Heart right ventricle (tissue), 16 donors: ENCODE results near the gene HKDC1. TPM values are rescaled to one million over a fixed set of nuclear protein-coding genes. Genes with fewer than 3 reads are reported as not detected.

Experiments used
- ATAC-seq, 8 donors: fragments of 200-7000 bp; cut with Tn5 transposase; one replicate each; pipeline ENCODE4 v1.9.1; 2020; ENCODE audit warnings: mild to moderate bottlenecking in 8 of 8, moderate library complexity in 8 of 8, moderate number of reproducible peaks in 1 of 8
- DNase-seq, 2 donors: peaks; one replicate each; pipeline ENCODE4 v3.0.0-alpha.2; 2020
- H3K27ac ChIP-seq, 10 donors: fragments of 200-600 bp; sonication (generic) in 2 of 10; one replicate each; pipeline versions ENCODE4 v1.5.0 to v1.8.0; 2020 to 2022; ENCODE audit warnings: mild to moderate bottlenecking in 3 of 10
- H3K27me3 ChIP-seq, 7 donors: fragments of 200-600 bp; one replicate each; pipeline ENCODE4 v1.8.0; 2021 to 2022; ENCODE audit warnings: mild to moderate bottlenecking in 2 of 7
- H3K36me3 ChIP-seq, 9 donors: fragments of 200-600 bp; sonication (generic) in 1 of 9; one replicate each; pipeline versions ENCODE4 v1.5.0 to v1.8.0; 2020 to 2022; ENCODE audit warnings: mild to moderate bottlenecking in 2 of 9
- H3K4me1 ChIP-seq, 9 donors: fragments of 200-600 bp; sonication (generic) in 1 of 9; one replicate each; pipeline versions ENCODE4 v1.5.0 to v1.8.0; 2020 to 2022; ENCODE audit warnings: mild to moderate bottlenecking in 4 of 9
- H3K4me3 ChIP-seq, 10 donors: fragments of 200-600 bp; sonication (generic) in 2 of 10; one replicate each; pipeline versions ENCODE4 v1.5.0 to v1.8.0; 2020 to 2022; ENCODE audit warnings: mild to moderate bottlenecking in 7 of 10, moderate library complexity in 2 of 10
- H3K9me3 ChIP-seq, 11 donors: fragments of 200-600 bp in 10 of 11; sonication (generic) in 2 of 11; one replicate each; pipeline versions ENCODE4 v1.5.0 to v1.8.0; 2013 to 2022; ENCODE audit warnings: mild to moderate bottlenecking in 2 of 11, control low read depth in 1 of 11, moderate library complexity in 1 of 11
- WGBS, 2 donors: extraction: QIAGEN DNeasy Blood & Tissue Kit; methylation state at CpG; one replicate each; pipeline ENCODE4 v1.1.7; 2013; ENCODE audit warnings: inconsistent platforms in 1 of 2; 5-methylcytosine and 5-hydroxymethylcytosine counted together
- intact Hi-C, 10 donors: fragments of 100-400 bp; cut with DNase I; formaldehyde crosslinking; loops; one replicate each; pipeline versions ENCODE4 v1.11.1 to v1.14.2; 2022
- polyA plus RNA-seq, 2 donors: library from polyadenylated mRNA; stranded (reverse); fragments of 200-250 nt; gene quantifications; one replicate each; pipeline ENCODE4 v1.2.3, GENCODE V29; 2013
- total RNA-seq, 10 donors: library from RNA; stranded (reverse); fragmentation: NEBNext Ultra II Directional in 3 of 10; extraction: Animal tissue kit (Norgen Biotek cat#: 25700) in 3 of 10; gene quantifications; one replicate each; pipeline versions ENCODE4 v1.2.1 to v1.2.4, GENCODE V29; 2021 to 2023
- TF ChIP-seq, protein P1 (sequence below), 9 donors: fragments of 200-600 bp; sonication (generic) in 2 of 9; IDR thresholded peaks; one replicate each; pipeline versions ENCODE4 v1.5.0 to v1.8.0; 2021 to 2022; ENCODE audit warnings: antibody characterized with exemption in 9 of 9, mild to moderate bottlenecking in 5 of 9, moderate library complexity in 1 of 9
- donor health status: Arrhythmogenic right ventricular cardiomyopathy.
- donor health status: ischemic (EF 13 %, LVEDD 7.1; RV severe dilation, severe dysfunction).
- donor health status: healthy with polysubstance abuse.
- donor health status: DM: no; HTN: yes; CAD: no.
- donor health status: DM: no; HTN: no; CAD: no.
- donor health status: ischemic (EF 25% LVEDD 6.9; RV normal size, moderate dysfunction).
- donor health status: ischemic (EF 25% LVEDD 5.7; RV mildly dilated, moderate dysfunction).
- donor health status: healthy.
- donor health status: DM: yes; HTN: yes; CAD: no.
- donor health status: Ischemic cardiomyopathy.
- donor health status: ischemic (EF 35%, LVEDD 5.7; RV mildly dilated, moderate dysfunction).
- donor health status: nonischemic (EF 11% LVEDD 7.7; RV severe dilation, severe dysfunction).
- donor health status: DM: yes; HTN: yes; CAD: no.
- donor health status: PGD.
- donor health status: ischemic (EF 29% LVEDD 5.4; RV normal size, mild dysfunction).
- donor health status: nonischemic (EF 23%, LVEDD 6.1; RV moderate dilation, normal function).

Gene HKDC1
- total and polyA plus RNA-seq, 12 donors, result 0.03 to 0.07 TPM; not detected in 10

DNA sequence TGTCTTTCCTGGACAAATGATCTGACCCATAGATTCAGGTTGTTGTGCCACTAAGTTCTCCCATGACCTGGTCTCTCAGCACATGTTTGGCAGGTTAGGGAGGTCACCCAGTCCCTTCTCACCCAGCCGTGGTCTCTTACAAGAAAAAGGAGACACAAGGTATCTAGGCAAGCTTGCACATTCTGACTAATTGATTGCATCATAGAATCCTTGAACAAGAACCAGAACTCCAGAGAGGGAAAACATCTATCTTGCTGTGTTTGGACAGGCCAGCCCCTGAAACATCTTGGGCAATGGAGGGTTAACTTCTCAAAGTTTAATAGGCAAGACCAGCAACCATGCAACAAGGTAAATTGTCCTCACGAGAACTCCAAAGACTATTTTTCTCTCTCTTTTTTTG, 49.6 kb downstream of the HKDC1 start:
- Histone ChIP-seq H3K27ac (no peak overlapping the region), H3K9me3 (peaks cover 0 to 13% (median 0%) of the 10 kb centered on the region in 11 donors), H3K27me3 (no peaks in the 10 kb centered on the region), H3K4me1 (no peaks in the 10 kb centered on the region), H3K36me3 (no peaks in the 10 kb centered on the region), H3K4me3 (no peak overlapping the region)
- 75 to 83% methylated on average over 2 of the region's 2 CpGs for WGBS, 2 donors
- TF ChIP-seq, protein P1, sequence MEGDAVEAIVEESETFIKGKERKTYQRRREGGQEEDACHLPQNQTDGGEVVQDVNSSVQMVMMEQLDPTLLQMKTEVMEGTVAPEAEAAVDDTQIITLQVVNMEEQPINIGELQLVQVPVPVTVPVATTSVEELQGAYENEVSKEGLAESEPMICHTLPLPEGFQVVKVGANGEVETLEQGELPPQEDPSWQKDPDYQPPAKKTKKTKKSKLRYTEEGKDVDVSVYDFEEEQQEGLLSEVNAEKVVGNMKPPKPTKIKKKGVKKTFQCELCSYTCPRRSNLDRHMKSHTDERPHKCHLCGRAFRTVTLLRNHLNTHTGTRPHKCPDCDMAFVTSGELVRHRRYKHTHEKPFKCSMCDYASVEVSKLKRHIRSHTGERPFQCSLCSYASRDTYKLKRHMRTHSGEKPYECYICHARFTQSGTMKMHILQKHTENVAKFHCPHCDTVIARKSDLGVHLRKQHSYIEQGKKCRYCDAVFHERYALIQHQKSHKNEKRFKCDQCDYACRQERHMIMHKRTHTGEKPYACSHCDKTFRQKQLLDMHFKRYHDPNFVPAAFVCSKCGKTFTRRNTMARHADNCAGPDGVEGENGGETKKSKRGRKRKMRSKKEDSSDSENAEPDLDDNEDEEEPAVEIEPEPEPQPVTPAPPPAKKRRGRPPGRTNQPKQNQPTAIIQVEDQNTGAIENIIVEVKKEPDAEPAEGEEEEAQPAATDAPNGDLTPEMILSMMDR (IDR thresholded peaks at IDR 0.05), result no peak
- DNase-seq, result no peak
- intact Hi-C loops, result no loop called here
- ATAC-seq, result no peak

DNA sequence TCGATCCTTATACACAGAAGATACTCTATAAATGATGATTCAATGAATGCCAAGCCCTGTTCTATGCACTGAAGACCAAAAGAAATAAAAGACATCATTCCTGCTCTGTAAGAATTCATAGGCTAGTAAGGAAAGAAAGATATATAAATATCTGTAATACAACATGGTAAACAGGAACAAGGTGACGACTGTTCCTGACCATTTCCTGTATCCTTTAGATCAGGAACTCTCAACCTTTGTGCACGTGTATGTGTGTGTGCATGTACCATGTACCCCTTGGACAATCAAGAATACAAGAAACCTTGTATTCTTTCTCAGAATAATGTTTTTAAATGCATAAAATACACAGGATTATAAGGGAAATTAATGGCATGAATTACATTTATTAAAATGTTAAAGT, 50.9 kb downstream of the HKDC1 start:
- no peak for ATAC-seq
- H3K27ac ChIP-seq, result no peak overlapping the region
- 59 to 73% methylated on average over 3 of the region's 3 CpGs for WGBS, 2 donors

DNA sequence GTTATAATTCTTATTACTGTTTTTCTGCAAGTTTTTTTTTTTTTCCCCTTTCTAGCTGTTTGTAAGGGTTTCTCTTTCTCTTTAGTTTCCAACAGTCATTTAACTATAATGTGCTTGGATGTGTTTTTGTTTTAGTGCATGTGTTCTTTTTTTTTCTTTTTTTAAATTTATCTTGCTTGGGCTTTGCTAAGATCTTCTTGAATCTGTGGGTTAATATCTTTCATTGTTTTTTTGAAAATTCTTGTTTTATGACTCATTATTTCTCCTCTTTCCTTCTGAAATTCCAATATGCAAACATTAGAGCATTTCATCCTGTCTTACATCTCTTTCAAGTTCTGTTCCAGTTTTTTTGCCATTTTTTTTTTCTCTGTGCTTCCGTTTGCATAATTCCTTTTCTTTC, 52.5 kb downstream of the HKDC1 start:
- ATAC-seq, result no peak

More for the DNA sequence above, 50.9 kb downstream of the HKDC1 start:
- H3K36me3 ChIP-seq, result no peaks in the 10 kb centered on the region
- intact Hi-C loops, result no loop called here
- H3K4me1 ChIP-seq, result no peaks in the 10 kb centered on the region
- no peaks in the 10 kb centered on the region for H3K27me3 ChIP-seq
- no peak for DNase-seq
- H3K9me3 ChIP-seq, result peaks cover 0 to 13% (median 0%) of the 10 kb centered on the region in 11 donors
- H3K4me3 ChIP-seq, result no peak overlapping the region
- TF ChIP-seq, protein P1 (IDR thresholded peaks at IDR 0.05), result no peak

DNA sequence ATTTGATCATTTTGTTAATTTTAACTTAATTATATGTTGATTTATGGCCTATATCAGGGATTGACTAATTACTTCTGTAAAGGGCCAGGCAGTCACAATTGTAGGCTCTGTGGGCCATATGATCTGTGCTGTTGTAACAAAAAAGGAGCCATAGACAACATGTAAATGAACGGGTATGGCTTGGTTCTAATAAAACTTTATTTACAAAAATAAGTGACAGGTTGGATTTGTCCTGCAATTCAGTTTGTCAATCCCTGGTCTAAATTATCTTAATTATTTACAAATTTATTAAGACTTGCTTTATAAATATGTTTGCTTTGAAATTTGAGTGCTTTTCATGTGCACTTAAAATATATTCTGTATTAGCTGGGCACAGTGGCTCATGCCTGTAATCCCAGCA, 55.3 kb downstream of the HKDC1 start:
- Histone ChIP-seq H3K27me3 (no peaks in the 10 kb centered on the region), H3K36me3 (no peaks in the 10 kb centered on the region), H3K9me3 (peaks cover 0 to 13% (median 0%) of the 10 kb centered on the region in 11 donors), H3K4me1 (peaks cover 0 to 18% (median 10%) of the 10 kb centered on the region in 9 donors), H3K4me3 (no peak overlapping the region), H3K27ac (no peak overlapping the region)
- WGBS, 2 donors, result 96 to 97% methylated on average over 1 of the region's 1 CpG
- TF ChIP-seq, protein P1 (IDR thresholded peaks at IDR 0.05), result no peak
- DNase-seq, result no peak
- intact Hi-C loops, result no loop called here
- no peak for ATAC-seq

More for the DNA sequence above, 52.5 kb downstream of the HKDC1 start:
- no peak overlapping the region for H3K4me3 ChIP-seq
- TF ChIP-seq, protein P1 (IDR thresholded peaks at IDR 0.05), result no peak
- H3K36me3 ChIP-seq, result no peaks in the 10 kb centered on the region
- no peak for DNase-seq
- intact Hi-C loops, result no loop called here
- H3K4me1 ChIP-seq, result no peaks in the 10 kb centered on the region
- no peak overlapping the region for H3K27ac ChIP-seq
- 82 to 90% methylated on average over 1 of the region's 1 CpG for WGBS, 2 donors
- H3K27me3 ChIP-seq, result no peaks in the 10 kb centered on the region
- peaks cover 0 to 13% (median 0%) of the 10 kb centered on the region in 11 donors for H3K9me3 ChIP-seq
